Measurements from ENCODE around the gene PNMA1.

PNMA1 gene

GRCh38 chr14:73724696-73725095 is 10.5 kb upstream of the PNMA1 start:
- TF ChIP-seq CTCF (IDR thresholded peaks at IDR 0.05; ENCODE audit: borderline replicate concordance, insufficient read depth, low read depth, low read length), result no peak
- no peak overlapping the region for H3K4me3 ChIP-seq (ENCODE audit: low read depth, low read length)

- H3K4me3 ChIP-seq (ENCODE audit: low read depth, low read length), result no peak overlapping the region
- no peak for TF ChIP-seq CTCF (IDR thresholded peaks at IDR 0.05; ENCODE audit: borderline replicate concordance, insufficient read depth, low read depth, low read length)
Measured at GRCh38 chr14:73723797-73724661, 9.8 kb upstream of the PNMA1 start.

- no peak for TF ChIP-seq CTCF (IDR thresholded peaks at IDR 0.05; ENCODE audit: borderline replicate concordance, insufficient read depth, low read depth, low read length)
- H3K4me3 ChIP-seq (ENCODE audit: low read depth, low read length), result no peak overlapping the region
Measured at GRCh38 chr14:73723406-73723796, 9.2 kb upstream of the PNMA1 start.

- TF ChIP-seq CTCF (IDR thresholded peaks at IDR 0.05; ENCODE audit: borderline replicate concordance, insufficient read depth, low read depth, low read length), result no peak
- H3K4me3 ChIP-seq (ENCODE audit: low read depth, low read length), result no peak overlapping the region
Measured at GRCh38 chr14:73722581-73722980, 8.4 kb upstream of the PNMA1 start.

- no peak for TF ChIP-seq CTCF (IDR thresholded peaks at IDR 0.05; ENCODE audit: borderline replicate concordance, insufficient read depth, low read depth, low read length)
- H3K4me3 ChIP-seq (ENCODE audit: low read depth, low read length), result no peak overlapping the region
Measured at GRCh38 chr14:73721101-73721821, 7.1 kb upstream of the PNMA1 start.

- no peak for TF ChIP-seq CTCF (IDR thresholded peaks at IDR 0.05; ENCODE audit: borderline replicate concordance, insufficient read depth, low read depth, low read length)
- no peak overlapping the region for H3K4me3 ChIP-seq (ENCODE audit: low read depth, low read length)
Measured at GRCh38 chr14:73720636-73721035, 6.5 kb upstream of the PNMA1 start.
